Activated naive CD4-positive, alpha-beta T cell treated with anti-CD3 and anti-CD28 coated beads, Interleukin-2, amount 10 ng/mL, durations not matched to agents 7 days and 5 days (primary cell): ENCODE data around the gene CFAP299.

Experiments
- CTCF ChIA-PET: fragments of 350-600 bp; sonication (Branson Sonifier 250); formaldehyde crosslinking; loops from one replicate; lab custom pipeline; 2021; ENCODE audit warnings: antibody characterized with exemption; lab: Charles Lee
- DNase-seq: peaks from one replicate; pipeline ENCODE4 v3.0.0-alpha.2; 2020
- H3K27ac Mint-ChIP-seq: one replicate; pipeline ENCODE4 v1.8.0; 2021; ENCODE audit warnings: mild to moderate bottlenecking, moderate library complexity, mixed read lengths
- H3K27me3 Mint-ChIP-seq: one replicate; pipeline ENCODE4 v1.8.0; 2021; ENCODE audit warnings: mild to moderate bottlenecking, mixed read lengths
- H3K36me3 Mint-ChIP-seq: one replicate; pipeline ENCODE4 v1.8.0; 2021; ENCODE audit warnings: mixed read lengths
- H3K4me1 Mint-ChIP-seq: one replicate; pipeline ENCODE4 v1.8.0; 2021; ENCODE audit warnings: mixed read lengths
- H3K4me3 Mint-ChIP-seq: one replicate; pipeline ENCODE4 v1.8.0; 2021; ENCODE audit warnings: mild to moderate bottlenecking, moderate library complexity, mixed read lengths
- H3K9me3 Mint-ChIP-seq: one replicate; pipeline ENCODE4 v1.8.0; 2021; ENCODE audit warnings: mixed read lengths

CFAP299 gene

GRCh38 chr4:80841587-80842281 lies 506.2 kb downstream of the CFAP299 start:
- Mint-ChIP-seq H3K36me3 (no peaks in the 10 kb centered on the region), H3K27me3 (no peaks in the 10 kb centered on the region), H3K27ac (no peak overlapping the region), H3K4me1 (no peaks in the 10 kb centered on the region), H3K9me3 (peaks cover 2% of the 10 kb centered on the region), H3K4me3 (no peak overlapping the region)
- CTCF ChIA-PET, result no interaction called here
- DNase-seq, result no peak

GRCh38 chr4:80846210-80846609 lies 510.7 kb downstream of the CFAP299 start:
- H3K4me1 Mint-ChIP-seq, result no peaks in the 10 kb centered on the region
- H3K27ac Mint-ChIP-seq, result no peak overlapping the region
- peaks cover 2% of the 10 kb centered on the region for H3K9me3 Mint-ChIP-seq
- no peaks in the 10 kb centered on the region for H3K36me3 Mint-ChIP-seq
- no peaks in the 10 kb centered on the region for H3K27me3 Mint-ChIP-seq
- CTCF ChIA-PET, result no interaction called here
- no peak overlapping the region for H3K4me3 Mint-ChIP-seq
- DNase-seq, result no peak

- CTCF ChIA-PET, result no interaction called here
- no peak overlapping the region for H3K4me3 Mint-ChIP-seq
- DNase-seq, result no peak
- H3K4me1 Mint-ChIP-seq, result no peaks in the 10 kb centered on the region
- H3K36me3 Mint-ChIP-seq, result no peaks in the 10 kb centered on the region
- H3K27ac Mint-ChIP-seq, result no peak overlapping the region
- no peaks in the 10 kb centered on the region for H3K27me3 Mint-ChIP-seq
- H3K9me3 Mint-ChIP-seq, result no peaks in the 10 kb centered on the region
Observed at GRCh38 chr4:80852061-80852460, 516.5 kb downstream of the CFAP299 start.

- H3K27ac Mint-ChIP-seq, result no peak overlapping the region
- no peaks in the 10 kb centered on the region for H3K36me3 Mint-ChIP-seq
- no peak for DNase-seq
- H3K4me1 Mint-ChIP-seq, result peaks cover 3% of the 10 kb centered on the region
- H3K4me3 Mint-ChIP-seq, result no peak overlapping the region
- no peaks in the 10 kb centered on the region for H3K9me3 Mint-ChIP-seq
- no peaks in the 10 kb centered on the region for H3K27me3 Mint-ChIP-seq
- CTCF ChIA-PET, result no interaction called here
Observed at GRCh38 chr4:80873571-80873970, 538.0 kb downstream of the CFAP299 start.

- H3K4me1 Mint-ChIP-seq, result peaks cover 3% of the 10 kb centered on the region
- DNase-seq, result no peak
- H3K9me3 Mint-ChIP-seq, result no peaks in the 10 kb centered on the region
- no peaks in the 10 kb centered on the region for H3K36me3 Mint-ChIP-seq
- H3K4me3 Mint-ChIP-seq, result no peak overlapping the region
- H3K27ac Mint-ChIP-seq, result no peak overlapping the region
- CTCF ChIA-PET, result no interaction called here
- H3K27me3 Mint-ChIP-seq, result no peaks in the 10 kb centered on the region
Observed at GRCh38 chr4:80874979-80875378, 539.4 kb downstream of the CFAP299 start.

GRCh38 chr4:80875642-80876041 lies 540.1 kb downstream of the CFAP299 start:
- no peaks in the 10 kb centered on the region for H3K9me3 Mint-ChIP-seq
- no peak overlapping the region for H3K4me3 Mint-ChIP-seq
- CTCF ChIA-PET, result no interaction called here
- no peak overlapping the region for H3K27ac Mint-ChIP-seq
- H3K4me1 Mint-ChIP-seq, result peaks cover 3% of the 10 kb centered on the region
- no peak for DNase-seq
- H3K27me3 Mint-ChIP-seq, result no peaks in the 10 kb centered on the region
- H3K36me3 Mint-ChIP-seq, result no peaks in the 10 kb centered on the region

GRCh38 chr4:80876810-80877209 lies 541.3 kb downstream of the CFAP299 start:
- no peak overlapping the region for H3K27ac Mint-ChIP-seq
- H3K9me3 Mint-ChIP-seq, result no peaks in the 10 kb centered on the region
- CTCF ChIA-PET, result no interaction called here
- no peak for DNase-seq
- no peak overlapping the region for H3K4me3 Mint-ChIP-seq
- H3K36me3 Mint-ChIP-seq, result no peaks in the 10 kb centered on the region
- peaks cover 3% of the 10 kb centered on the region for H3K4me1 Mint-ChIP-seq
- H3K27me3 Mint-ChIP-seq, result no peaks in the 10 kb centered on the region

- H3K9me3 Mint-ChIP-seq, result no peaks in the 10 kb centered on the region
- CTCF ChIA-PET, result no interaction called here
- H3K4me3 Mint-ChIP-seq, result no peak overlapping the region
- no peaks in the 10 kb centered on the region for H3K27me3 Mint-ChIP-seq
- H3K4me1 Mint-ChIP-seq, result peaks cover 3% of the 10 kb centered on the region
- no peak for DNase-seq
- H3K27ac Mint-ChIP-seq, result no peak overlapping the region
- H3K36me3 Mint-ChIP-seq, result no peaks in the 10 kb centered on the region
Observed at GRCh38 chr4:80878218-80878617, 542.7 kb downstream of the CFAP299 start.

- no peaks in the 10 kb centered on the region for H3K36me3 Mint-ChIP-seq
- H3K27me3 Mint-ChIP-seq, result no peaks in the 10 kb centered on the region
- no peaks in the 10 kb centered on the region for H3K9me3 Mint-ChIP-seq
- DNase-seq, result no peak
- H3K27ac Mint-ChIP-seq, result no peak overlapping the region
- no peak overlapping the region for H3K4me3 Mint-ChIP-seq
- CTCF ChIA-PET, result interaction anchor here (1.4 kb wide), 1 partner anchor 8 kb away, joined by 3 read pairs; no protein-coding TSS in a partner anchor
- H3K4me1 Mint-ChIP-seq, result no peaks in the 10 kb centered on the region
Observed at GRCh38 chr4:80897537-80898303, 562.2 kb downstream of the CFAP299 start.

- no peak overlapping the region for H3K27ac Mint-ChIP-seq
Observed at GRCh38 chr4:80900908-80901307, 565.4 kb downstream of the CFAP299 start.

GRCh38 chr4:80903020-80903419 lies 567.5 kb downstream of the CFAP299 start:
- no peak for DNase-seq
- H3K4me1 Mint-ChIP-seq, result no peaks in the 10 kb centered on the region
- no peaks in the 10 kb centered on the region for H3K27me3 Mint-ChIP-seq
- H3K27ac Mint-ChIP-seq, result no peak overlapping the region
- CTCF ChIA-PET, result no interaction called here
- no peak overlapping the region for H3K4me3 Mint-ChIP-seq
- peaks cover 8% of the 10 kb centered on the region for H3K9me3 Mint-ChIP-seq
- H3K36me3 Mint-ChIP-seq, result no peaks in the 10 kb centered on the region

More at GRCh38 chr4:80900908-80901307, 565.4 kb downstream of the CFAP299 start:
- no peak for DNase-seq
- no peaks in the 10 kb centered on the region for H3K36me3 Mint-ChIP-seq
- CTCF ChIA-PET, result no interaction called here
- H3K27me3 Mint-ChIP-seq, result no peaks in the 10 kb centered on the region
- H3K4me3 Mint-ChIP-seq, result no peak overlapping the region
- peaks cover 2% of the 10 kb centered on the region for H3K9me3 Mint-ChIP-seq
- H3K4me1 Mint-ChIP-seq, result no peaks in the 10 kb centered on the region

- H3K36me3 Mint-ChIP-seq, result no peaks in the 10 kb centered on the region
- H3K4me1 Mint-ChIP-seq, result no peaks in the 10 kb centered on the region
- H3K27me3 Mint-ChIP-seq, result no peaks in the 10 kb centered on the region
- peaks cover 8% of the 10 kb centered on the region for H3K9me3 Mint-ChIP-seq
- CTCF ChIA-PET, result no interaction called here
- H3K27ac Mint-ChIP-seq, result no peak overlapping the region
- H3K4me3 Mint-ChIP-seq, result no peak overlapping the region
- no peak for DNase-seq
Observed at GRCh38 chr4:80909938-80910337, 574.4 kb downstream of the CFAP299 start.

GRCh38 chr4:80911458-80911857 lies 575.9 kb downstream of the CFAP299 start:
- Mint-ChIP-seq H3K4me3 (no peak overlapping the region), H3K27ac (no peak overlapping the region), H3K4me1 (no peaks in the 10 kb centered on the region), H3K36me3 (no peaks in the 10 kb centered on the region), H3K9me3 (peaks cover 7% of the 10 kb centered on the region), H3K27me3 (no peaks in the 10 kb centered on the region)
- no peak for DNase-seq
- CTCF ChIA-PET, result no interaction called here

- Mint-ChIP-seq H3K27me3 (no peaks in the 10 kb centered on the region), H3K4me3 (no peak overlapping the region), H3K9me3 (peaks cover under 1% of the 10 kb centered on the region), H3K36me3 (no peaks in the 10 kb centered on the region), H3K4me1 (no peaks in the 10 kb centered on the region), H3K27ac (no peak overlapping the region)
- DNase-seq, result no peak
- CTCF ChIA-PET, result no interaction called here
Observed at GRCh38 chr4:80912350-80912749, 576.8 kb downstream of the CFAP299 start.

GRCh38 chr4:80913381-80913780 lies 577.9 kb downstream of the CFAP299 start:
- Mint-ChIP-seq H3K4me1 (no peaks in the 10 kb centered on the region), H3K27me3 (no peaks in the 10 kb centered on the region), H3K27ac (no peak overlapping the region), H3K36me3 (no peaks in the 10 kb centered on the region), H3K4me3 (no peak overlapping the region), H3K9me3 (no peaks in the 10 kb centered on the region)
- no peak for DNase-seq
- CTCF ChIA-PET, result no interaction called here
